ENCODE results near the gene VSIG10.
"Not testable (repeated sequence)": the region's sequence is repeated elsewhere in the genome, so short reads cannot be mapped to it uniquely, and the experiment has no call there.

VSIG10 gene

GRCh38 chr12:118144499-118144898 lies 40.7 kb upstream of the VSIG10 start:
- no peak overlapping the region for H3K4me3 ChIP-seq (ENCODE audit: low read depth, low read length)
- DNase-seq (ENCODE audit: low read depth) = no peak
- TF ChIP-seq, protein P1, sequence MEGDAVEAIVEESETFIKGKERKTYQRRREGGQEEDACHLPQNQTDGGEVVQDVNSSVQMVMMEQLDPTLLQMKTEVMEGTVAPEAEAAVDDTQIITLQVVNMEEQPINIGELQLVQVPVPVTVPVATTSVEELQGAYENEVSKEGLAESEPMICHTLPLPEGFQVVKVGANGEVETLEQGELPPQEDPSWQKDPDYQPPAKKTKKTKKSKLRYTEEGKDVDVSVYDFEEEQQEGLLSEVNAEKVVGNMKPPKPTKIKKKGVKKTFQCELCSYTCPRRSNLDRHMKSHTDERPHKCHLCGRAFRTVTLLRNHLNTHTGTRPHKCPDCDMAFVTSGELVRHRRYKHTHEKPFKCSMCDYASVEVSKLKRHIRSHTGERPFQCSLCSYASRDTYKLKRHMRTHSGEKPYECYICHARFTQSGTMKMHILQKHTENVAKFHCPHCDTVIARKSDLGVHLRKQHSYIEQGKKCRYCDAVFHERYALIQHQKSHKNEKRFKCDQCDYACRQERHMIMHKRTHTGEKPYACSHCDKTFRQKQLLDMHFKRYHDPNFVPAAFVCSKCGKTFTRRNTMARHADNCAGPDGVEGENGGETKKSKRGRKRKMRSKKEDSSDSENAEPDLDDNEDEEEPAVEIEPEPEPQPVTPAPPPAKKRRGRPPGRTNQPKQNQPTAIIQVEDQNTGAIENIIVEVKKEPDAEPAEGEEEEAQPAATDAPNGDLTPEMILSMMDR (IDR thresholded peaks at IDR 0.05; ENCODE audit: control insufficient read depth, extremely low read depth, insufficient read depth) = no peak

GRCh38 chr12:118140825-118141224 lies 37.0 kb upstream of the VSIG10 start:
- TF ChIP-seq, protein P1 (IDR thresholded peaks at IDR 0.05; ENCODE audit: control insufficient read depth, extremely low read depth, insufficient read depth) = no peak
- no peak for DNase-seq (ENCODE audit: low read depth)

GRCh38 chr12:118137148-118137678 lies 33.4 kb upstream of the VSIG10 start:
- TF ChIP-seq, protein P1 (IDR thresholded peaks at IDR 0.05; ENCODE audit: control insufficient read depth, extremely low read depth, insufficient read depth) = no peak
- H3K4me3 ChIP-seq (ENCODE audit: low read depth, low read length) = peak overlapping the region; percentile 93
- no peak for DNase-seq (ENCODE audit: low read depth)

More at GRCh38 chr12:118140825-118141224, 37.0 kb upstream of the VSIG10 start:
- no peak overlapping the region for H3K4me3 ChIP-seq (ENCODE audit: low read depth, low read length)

DNA sequence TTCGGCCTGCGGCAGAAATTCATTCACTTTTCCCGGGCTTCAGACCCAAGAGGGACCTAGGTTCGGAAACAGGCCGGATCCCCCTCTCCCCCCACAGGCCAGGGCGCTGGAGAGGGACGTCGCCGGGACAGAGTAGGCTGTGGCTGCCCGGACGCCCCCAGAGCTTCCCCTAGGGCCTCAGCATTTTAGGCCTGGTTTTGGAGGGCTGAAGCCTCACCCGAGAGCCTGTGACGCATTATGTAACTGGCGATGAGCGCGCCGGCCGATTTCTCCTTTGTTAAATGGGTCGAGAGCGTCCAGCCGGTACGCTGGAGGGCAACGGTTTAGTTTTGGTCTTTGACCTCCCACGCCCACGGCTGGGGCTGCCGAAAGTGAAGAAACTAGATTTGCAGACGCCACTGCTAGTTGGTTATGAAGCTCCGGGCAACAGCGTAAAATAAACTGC lies 32.8 kb upstream of the VSIG10 start:
- no peak for DNase-seq (ENCODE audit: low read depth)
- H3K4me3 ChIP-seq (ENCODE audit: low read depth, low read length) = peak overlapping the region; percentile 93
- TF ChIP-seq, protein P1 (IDR thresholded peaks at IDR 0.05; ENCODE audit: control insufficient read depth, extremely low read depth, insufficient read depth) = no peak

DNA sequence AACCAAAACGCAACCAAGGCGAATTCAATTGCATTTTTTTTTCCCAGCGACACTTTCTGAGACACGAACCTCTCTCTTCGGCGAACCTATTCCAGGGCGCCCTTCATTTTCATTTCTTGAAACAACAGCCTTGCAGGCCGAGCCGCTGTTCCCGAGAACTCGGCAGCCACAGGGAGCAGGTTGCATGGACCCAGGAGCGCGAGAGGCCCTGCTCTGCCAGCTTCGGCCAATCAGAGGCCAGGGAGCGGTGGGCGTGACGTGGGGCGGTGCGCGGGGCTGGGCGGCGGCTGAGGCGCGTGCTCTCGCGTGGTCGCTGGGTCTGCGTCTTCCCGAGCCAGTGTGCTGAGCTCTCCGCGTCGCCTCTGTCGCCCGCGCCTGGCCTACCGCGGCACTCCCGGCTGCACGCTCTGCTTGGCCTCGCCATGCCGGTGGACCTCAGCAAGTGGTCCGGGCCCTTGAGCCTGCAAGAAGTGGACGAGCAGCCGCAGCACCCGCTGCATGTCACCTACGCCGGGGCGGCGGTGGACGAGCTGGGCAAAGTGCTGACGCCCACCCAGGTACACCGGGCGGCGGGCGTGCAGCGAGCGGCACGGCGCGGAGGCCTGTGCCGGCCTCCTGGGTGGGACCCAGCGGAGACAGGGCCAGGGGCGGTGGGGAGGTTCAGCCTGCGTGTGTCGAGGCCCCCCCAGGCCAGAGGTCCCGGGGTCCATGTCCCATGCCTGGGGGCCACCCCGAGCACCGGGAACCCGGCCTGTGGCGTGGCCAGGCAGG lies 32.2 kb upstream of the VSIG10 start, which contains the start of gene PEBP1:
Gene PEBP1 (plus strand): TSS at position 337 of the 771 bp plus-strand sequence. CDS start 86 bp downstream, at position 423.
- TF ChIP-seq, protein P1 (IDR thresholded peaks at IDR 0.05; ENCODE audit: control insufficient read depth, extremely low read depth, insufficient read depth) = 0 out of 2 replicates have a peak, but pooled peaks have one; percentile 6
- peak within 1 kb of the TSS; percentile 93 for H3K4me3 ChIP-seq (ENCODE audit: low read depth, low read length)
- peak; percentile 83 for DNase-seq (ENCODE audit: low read depth)

DNA sequence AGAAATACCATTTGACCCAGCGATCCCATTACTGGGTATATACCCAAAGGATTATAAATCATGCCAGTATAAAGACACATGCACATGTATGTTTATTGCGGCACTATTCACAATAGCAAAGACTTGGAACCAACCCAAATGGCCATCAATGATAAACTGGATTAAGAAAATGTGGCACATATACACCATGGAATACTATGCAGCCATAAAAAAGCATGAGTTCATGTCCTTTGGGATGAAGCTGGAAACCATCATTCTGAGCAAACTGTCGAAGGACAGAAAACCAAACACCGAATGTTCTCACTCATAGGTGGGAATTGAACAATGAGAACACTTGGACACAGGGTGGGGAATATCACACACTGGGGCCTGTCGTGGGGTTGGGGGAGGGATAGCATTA lies 25.6 kb upstream of the VSIG10 start:
- H3K4me3 ChIP-seq (ENCODE audit: low read depth, low read length); DNase-seq (ENCODE audit: low read depth): not testable (repeated sequence)

DNA sequence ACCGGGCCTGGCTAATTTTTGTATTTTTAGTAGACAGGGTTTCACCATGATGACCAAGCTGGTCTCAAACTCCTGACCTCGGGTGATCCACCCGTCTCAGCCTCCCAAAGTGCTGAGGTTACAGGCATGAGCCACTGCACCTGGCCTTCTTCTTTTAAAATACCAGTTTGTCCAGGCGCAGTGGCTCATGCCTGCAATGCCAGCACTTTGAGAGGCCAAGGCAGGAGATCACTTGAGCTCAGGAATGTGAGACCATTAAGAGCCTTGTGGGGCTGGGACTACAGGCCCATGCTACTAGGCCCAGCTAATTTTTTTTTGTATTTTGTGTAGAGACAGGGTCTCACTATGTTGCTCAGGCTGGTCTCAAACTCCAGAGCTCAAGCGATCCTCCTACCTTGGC lies 24.1 kb upstream of the VSIG10 start:
- no peak for DNase-seq (ENCODE audit: low read depth)
- H3K4me3 ChIP-seq (ENCODE audit: low read depth, low read length) = no peak overlapping the region
- TF ChIP-seq, protein P1 (IDR thresholded peaks at IDR 0.05; ENCODE audit: control insufficient read depth, extremely low read depth, insufficient read depth) = no peak

All from LNCaP clone FGC (cell line).